Uterus (tissue), 2 donors: ENCODE results near the gene VAC14.

Source experiments
- CTCF ChIP-seq, 4 experiments: fragments of 200-600 bp in 2 of 4; fragments of 450-650 bp in 2 of 4; sonication (generic) in 2 of 4; IDR thresholded peaks; one replicate each; pipeline ENCODE4 v1.5.1; 2016 to 2019; ENCODE audit warnings: antibody characterized with exemption in 4 of 4, mild to moderate bottlenecking in 2 of 4, moderate library complexity in 1 of 4
- POLR2A ChIP-seq, 2 donors: fragments of 450-650 bp; IDR thresholded peaks; one replicate each; pipeline ENCODE4 v1.6.1; 2016; ENCODE audit warnings: antibody characterized with exemption in 2 of 2, mild to moderate bottlenecking in 1 of 2, moderate library complexity in 1 of 2

GRCh38 chr16:70644763-70645597, 156.0 kb downstream of the VAC14 start:
- TF ChIP-seq CTCF (IDR thresholded peaks at IDR 0.05) (no peak), POLR2A (IDR thresholded peaks at IDR 0.05) (no peak)
